Fibroblast of pulmonary artery (primary cell): ENCODE data around the gene NF2.

Experiments
- DNase-seq: peaks from one replicate; pipeline ENCODE4 v3.0.0-alpha.2; 2010; ENCODE audit warnings: low read depth
- H3K4me3 ChIP-seq: replicated peaks from 2 replicates; pipeline ENCODE4 v1.5.1; 2011; ENCODE audit warnings: low read depth, mild to moderate bottlenecking, control low read depth, low read length, moderate library complexity
- TF ChIP-seq, protein P1 (sequence below): IDR thresholded peaks from 2 replicates; pipeline ENCODE4 v1.5.1; 2011; ENCODE audit warnings: mild to moderate bottlenecking, control low read depth, low read length, inconsistent platforms; ENCODE audit errors: missing control alignments

NF2 gene

DNA sequence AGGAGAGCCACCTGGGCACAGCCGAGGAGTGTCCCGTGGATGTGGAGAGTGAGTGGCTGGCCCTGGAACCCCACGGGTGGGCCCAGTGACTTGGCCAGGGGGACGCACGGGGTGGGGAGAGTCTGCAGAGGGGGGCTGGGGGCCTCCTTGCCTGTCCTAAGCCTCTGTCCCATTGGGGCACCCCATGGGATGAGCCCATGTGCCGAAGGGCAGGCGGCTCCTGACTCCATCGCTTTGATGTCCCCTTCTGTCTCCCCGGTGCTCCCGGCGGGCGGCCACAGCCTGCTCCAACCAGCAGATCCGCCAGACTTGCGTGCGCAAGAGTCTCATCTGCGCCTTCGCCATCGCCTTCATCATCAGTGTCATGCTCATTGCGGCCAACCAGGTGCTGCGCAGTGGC is 125.7 kb downstream of the NF2 start:
- TF ChIP-seq, protein P1, sequence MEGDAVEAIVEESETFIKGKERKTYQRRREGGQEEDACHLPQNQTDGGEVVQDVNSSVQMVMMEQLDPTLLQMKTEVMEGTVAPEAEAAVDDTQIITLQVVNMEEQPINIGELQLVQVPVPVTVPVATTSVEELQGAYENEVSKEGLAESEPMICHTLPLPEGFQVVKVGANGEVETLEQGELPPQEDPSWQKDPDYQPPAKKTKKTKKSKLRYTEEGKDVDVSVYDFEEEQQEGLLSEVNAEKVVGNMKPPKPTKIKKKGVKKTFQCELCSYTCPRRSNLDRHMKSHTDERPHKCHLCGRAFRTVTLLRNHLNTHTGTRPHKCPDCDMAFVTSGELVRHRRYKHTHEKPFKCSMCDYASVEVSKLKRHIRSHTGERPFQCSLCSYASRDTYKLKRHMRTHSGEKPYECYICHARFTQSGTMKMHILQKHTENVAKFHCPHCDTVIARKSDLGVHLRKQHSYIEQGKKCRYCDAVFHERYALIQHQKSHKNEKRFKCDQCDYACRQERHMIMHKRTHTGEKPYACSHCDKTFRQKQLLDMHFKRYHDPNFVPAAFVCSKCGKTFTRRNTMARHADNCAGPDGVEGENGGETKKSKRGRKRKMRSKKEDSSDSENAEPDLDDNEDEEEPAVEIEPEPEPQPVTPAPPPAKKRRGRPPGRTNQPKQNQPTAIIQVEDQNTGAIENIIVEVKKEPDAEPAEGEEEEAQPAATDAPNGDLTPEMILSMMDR = no peak
- no peak overlapping the region for H3K4me3 ChIP-seq
- DNase-seq = no peak

DNA sequence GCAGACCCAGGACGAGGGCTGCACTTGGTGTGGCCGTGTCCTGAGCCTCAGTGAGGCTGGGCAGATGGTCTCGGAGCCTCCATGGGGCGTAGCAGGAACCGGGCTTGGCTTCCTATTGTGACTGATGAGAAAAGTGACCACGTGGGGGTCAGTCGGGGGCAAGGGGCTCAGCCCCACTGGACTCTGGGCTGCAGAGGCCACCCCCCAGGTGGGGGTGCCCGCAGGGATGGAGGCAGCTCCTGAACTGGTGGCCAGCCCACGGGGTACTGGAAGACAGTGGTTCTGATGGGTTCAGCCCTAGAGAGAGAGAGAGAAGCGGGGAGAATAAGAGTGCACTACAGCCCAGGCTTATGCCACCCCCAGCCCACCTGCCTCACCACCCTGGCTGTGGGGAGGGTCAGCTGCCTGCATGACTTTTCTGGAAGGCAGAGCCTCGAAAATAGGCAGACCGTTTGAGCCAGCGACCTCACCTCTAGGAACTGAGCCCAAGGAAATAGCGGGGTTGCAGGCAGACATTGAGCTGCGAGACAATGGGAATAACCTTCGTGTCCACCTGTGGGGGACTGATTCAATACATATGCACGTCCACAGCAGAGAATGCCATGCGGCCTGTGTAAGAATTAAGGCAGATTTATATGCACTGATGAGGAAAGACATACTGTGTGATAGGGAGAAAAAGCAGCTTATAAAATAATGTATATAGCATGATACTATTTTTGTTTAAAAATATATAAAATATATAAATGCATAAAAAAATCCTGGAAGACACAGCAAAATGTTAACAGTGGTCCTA is 127.8 kb downstream of the NF2 start:
- no peak for DNase-seq
- TF ChIP-seq, protein P1 = no peak
- no peak overlapping the region for H3K4me3 ChIP-seq

DNA sequence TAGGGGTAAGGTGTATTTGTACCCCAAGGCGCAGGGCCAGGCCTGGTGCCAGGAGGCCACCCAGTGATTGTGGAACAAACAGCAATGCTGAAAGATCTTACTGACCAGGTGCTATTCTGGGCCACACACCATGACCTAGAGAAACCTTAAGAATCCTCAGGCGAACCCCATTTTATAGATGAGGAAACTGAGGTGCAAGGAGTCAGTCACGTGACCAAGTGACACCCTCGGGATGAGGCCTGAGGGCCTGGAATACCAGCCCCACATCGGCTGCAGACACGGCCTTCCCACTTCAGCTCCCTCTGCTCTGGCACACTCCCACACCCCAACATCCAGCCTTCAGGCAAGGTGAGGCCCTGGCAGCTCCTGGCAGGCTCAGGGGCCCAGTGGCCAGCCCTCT is 129.4 kb downstream of the NF2 start:
- TF ChIP-seq, protein P1 = no peak
- H3K4me3 ChIP-seq = no peak overlapping the region

DNA sequence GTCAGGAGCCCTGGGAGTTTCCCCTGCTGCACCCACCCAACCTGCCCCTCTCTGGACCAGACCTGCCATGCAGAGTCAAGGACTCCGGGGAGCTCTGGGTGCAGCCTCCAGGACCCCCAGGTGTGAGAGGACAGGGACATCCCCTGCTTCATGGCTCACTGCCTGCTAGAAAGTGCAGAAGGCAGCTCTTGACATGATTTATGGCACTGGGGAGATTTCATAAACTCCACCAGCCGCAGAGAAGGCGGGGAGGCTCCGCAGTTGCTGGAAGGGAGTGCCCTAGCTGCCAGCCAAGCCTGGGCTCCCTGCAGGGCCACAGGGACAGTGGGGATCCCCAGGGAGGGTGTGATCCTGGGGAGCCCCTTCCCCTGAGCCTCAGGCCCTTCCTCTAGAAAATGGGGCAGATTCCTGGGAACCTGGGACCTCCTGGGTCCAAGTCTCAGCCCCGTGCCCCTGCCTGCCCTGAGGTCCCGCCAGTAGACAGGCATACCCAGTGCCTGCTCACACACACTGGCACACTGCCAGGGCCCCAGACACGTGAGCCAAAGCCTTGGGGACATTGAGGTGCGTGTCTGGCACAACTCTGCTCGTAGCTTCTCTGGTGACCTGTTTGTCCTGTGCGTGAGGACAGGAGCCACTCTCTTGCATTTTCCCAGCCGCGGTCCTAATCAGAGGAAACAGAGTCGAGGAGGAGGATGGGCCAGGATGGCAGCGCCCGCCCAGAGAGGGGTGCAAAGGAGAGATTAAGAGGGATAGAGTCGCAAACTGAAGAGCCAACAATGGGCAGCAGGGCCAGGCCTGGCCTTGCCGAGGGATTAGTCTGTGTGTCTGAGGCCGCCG is 130.1 kb downstream of the NF2 start:
- no peak overlapping the region for H3K4me3 ChIP-seq
- TF ChIP-seq, protein P1 = no peak
- DNase-seq = no peak

More for the DNA sequence above, 129.4 kb downstream of the NF2 start:
- DNase-seq = no peak

DNA sequence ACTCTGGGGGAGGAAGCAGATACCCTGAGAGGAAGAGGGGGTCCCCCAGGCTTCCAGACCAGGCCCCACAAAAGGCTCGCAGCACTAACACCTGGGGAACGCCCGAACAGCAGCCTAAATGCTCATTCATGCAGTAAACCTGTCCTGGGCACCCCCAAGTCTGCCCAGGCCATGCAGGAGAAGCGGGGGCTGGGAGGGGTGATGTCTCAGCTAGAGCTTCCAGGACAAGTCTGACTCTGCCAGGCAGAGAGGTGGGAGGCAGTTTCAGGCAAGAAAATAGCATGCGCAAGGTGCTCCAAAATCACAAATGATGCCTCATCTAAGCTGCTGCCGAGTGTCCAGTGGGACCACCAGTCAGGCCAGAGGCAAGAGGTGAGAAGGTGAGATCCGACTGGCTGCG is 131.0 kb downstream of the NF2 start:
- TF ChIP-seq, protein P1 = no peak
- no peak overlapping the region for H3K4me3 ChIP-seq
- DNase-seq = no peak

DNA sequence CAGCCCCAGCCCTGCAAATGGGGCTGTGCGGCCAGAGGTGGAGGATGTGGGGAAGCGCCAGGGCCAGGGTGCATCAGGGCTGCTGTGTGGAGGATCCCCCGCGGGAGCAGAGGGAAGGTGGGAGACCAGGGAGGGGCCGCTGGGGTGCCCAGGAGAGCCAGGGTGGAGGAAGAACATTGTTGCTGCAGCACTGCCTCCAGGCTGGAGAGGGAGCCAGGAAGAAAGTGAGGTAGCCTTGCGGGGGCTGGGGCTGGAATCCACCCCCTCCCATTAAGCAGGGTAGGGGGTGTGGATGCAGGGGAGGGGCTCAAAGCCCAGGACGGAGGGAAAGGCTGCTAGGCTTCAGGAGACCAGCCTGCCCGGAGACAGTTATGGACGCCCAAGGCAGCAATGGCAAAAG is 131.4 kb downstream of the NF2 start:
- no peak for DNase-seq
- TF ChIP-seq, protein P1 = no peak
- H3K4me3 ChIP-seq = no peak overlapping the region

DNA sequence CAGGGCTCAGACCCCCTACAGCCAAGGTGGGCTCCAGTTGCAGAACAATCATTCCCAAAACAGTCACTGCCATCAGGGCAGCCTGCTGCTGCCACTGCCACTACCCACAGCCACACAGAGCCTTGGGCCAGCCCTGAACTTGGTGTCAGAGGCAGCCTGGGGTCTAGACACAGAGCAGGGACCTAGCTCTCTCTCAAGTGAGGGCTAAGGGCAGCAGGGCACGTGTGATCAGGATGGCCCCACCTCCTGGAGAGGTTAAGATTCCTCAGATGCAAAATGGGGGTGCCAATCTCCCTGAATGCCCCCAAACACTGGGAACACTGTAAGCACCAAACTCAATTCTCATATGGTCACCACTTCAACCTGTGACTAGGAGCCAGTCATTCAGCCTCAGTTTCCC is 132.0 kb downstream of the NF2 start:
- no peak for DNase-seq
- no peak overlapping the region for H3K4me3 ChIP-seq
- TF ChIP-seq, protein P1 = no peak
